Neural cell (in vitro differentiated cells): Measurements from ENCODE around the gene NFASC.

Experiments
- POLR2AphosphoS5 ChIP-seq: IDR thresholded peaks from 2 replicates; pipeline ENCODE4 v1.6.1; 2012
- REST ChIP-seq: IDR thresholded peaks from 2 replicates; pipeline ENCODE4 v1.6.1; 2012; ENCODE audit warnings: borderline replicate concordance

GRCh38 chr1:205032508-205032907, 161.8 kb downstream of the NFASC start:
- TF ChIP-seq POLR2AphosphoS5 = no peak
- TF ChIP-seq REST = no peak
